AG04450 (cell line): ENCODE measurements around the gene SLAIN1. TPM values are rescaled to one million over a fixed set of nuclear protein-coding genes. Genes with fewer than 3 reads are reported as not detected.

Source experiments
- CTCF ChIA-PET: fragments of 300-600, 350-600 bp; formaldehyde crosslinking; extraction: SDS; loops from one replicate; lab custom pipeline; 2022; ENCODE audit warnings: antibody characterized with exemption, inconsistent platforms; lab: Charles Lee
- POLR2A ChIA-PET: fragments of 350-600 bp; formaldehyde crosslinking; extraction: SDS; loops from one replicate; lab custom pipeline; 2021; ENCODE audit warnings: antibody characterized with exemption, inconsistent platforms; lab: Yijun Ruan, JAX
- DNase-seq: peaks from one replicate; pipeline ENCODE4 v3.0.0-alpha.2; 2011; ENCODE audit warnings: low read depth, low spot score
- H3K27ac ChIP-seq: one replicate; pipeline ENCODE4 v1.5.1; 2012; ENCODE audit warnings: low read depth, low read length, control low read depth
- H3K27me3 ChIP-seq: one replicate; pipeline ENCODE4 v1.6.0; 2012; ENCODE audit warnings: low read length; ENCODE audit not compliant: control insufficient read depth, insufficient read depth
- H3K4me3 ChIP-seq: 2 replicates; pipeline ENCODE4 v1.5.1; 2011; ENCODE audit warnings: mild to moderate bottlenecking, low read depth, low read length, control low read depth
- H3K9me3 ChIP-seq: 2 replicates; pipeline ENCODE4 v1.5.1; 2012; ENCODE audit warnings: low read length; ENCODE audit not compliant: control insufficient read depth, insufficient read depth
- CTCF ChIP-seq: IDR thresholded peaks from 2 replicates; pipeline ENCODE4 v1.5.1; 2011; ENCODE audit warnings: low read depth, low read length, control low read depth, inconsistent platforms
- polyA plus RNA-seq: library from polyadenylated mRNA; depleted of rRNA; stranded (reverse); fragments of >200 nt; gene quantifications from 2 replicates; pipeline ENCODE4 v1.2.3, GENCODE V29; 2011

Gene SLAIN1
- polyA plus RNA-seq, 1 experiment, result 0.24 TPM

GRCh38 chr13:77724092-77724491, 26.6 kb downstream of the SLAIN1 start:
- no peaks in the 10 kb centered on the region for H3K9me3 ChIP-seq
- ChIA-PET POLR2A (no interaction called here), CTCF (no interaction called here)
- no peak for DNase-seq
- TF ChIP-seq CTCF, result no peak
- H3K27me3 ChIP-seq, result no peaks in the 10 kb centered on the region
- no peak overlapping the region for H3K4me3 ChIP-seq
- H3K27ac ChIP-seq, result no peak overlapping the region

GRCh38 chr13:77725071-77725470, 27.6 kb downstream of the SLAIN1 start:
- POLR2A ChIA-PET, result no interaction called here
- no peak for TF ChIP-seq CTCF
- H3K4me3 ChIP-seq, result no peak overlapping the region
- DNase-seq, result no peak
- H3K9me3 ChIP-seq, result no peaks in the 10 kb centered on the region
- H3K27ac ChIP-seq, result no peak overlapping the region
- no peaks in the 10 kb centered on the region for H3K27me3 ChIP-seq
- CTCF ChIA-PET, result no interaction called here

GRCh38 chr13:77728265-77729125, 31.0 kb downstream of the SLAIN1 start:
- no peak for TF ChIP-seq CTCF
- no peak overlapping the region for H3K27ac ChIP-seq
- CTCF ChIA-PET, result no interaction called here
- POLR2A ChIA-PET, result no interaction called here
- H3K4me3 ChIP-seq, result no peak overlapping the region
- no peak for DNase-seq
- no peaks in the 10 kb centered on the region for H3K27me3 ChIP-seq
- no peaks in the 10 kb centered on the region for H3K9me3 ChIP-seq

GRCh38 chr13:77729502-77730221, 32.2 kb downstream of the SLAIN1 start:
- CTCF ChIA-PET, result interaction anchor here (0.7 kb wide), 1 partner anchor 290 kb away, joined by 3 read pairs; no protein-coding TSS in a partner anchor

More at GRCh38 chr13:77729502-77730221, 32.2 kb downstream of the SLAIN1 start:
- no peak overlapping the region for H3K27ac ChIP-seq
- no peak for DNase-seq
- no peak for TF ChIP-seq CTCF
- no peaks in the 10 kb centered on the region for H3K9me3 ChIP-seq
- POLR2A ChIA-PET, result no interaction called here
- H3K4me3 ChIP-seq, result no peak overlapping the region
- no peaks in the 10 kb centered on the region for H3K27me3 ChIP-seq
